ENCODE data around the gene SYT1. TPM values are rescaled to one million over a fixed set of nuclear protein-coding genes. Genes with fewer than 3 reads are reported as not detected.
A peak's percentile ranks its signal among the peaks of the same experiment; 100 is the strongest.

Gene SYT1
- total RNA-seq, 1 experiment from 2014 or later = 15.8 TPM

- no peak overlapping the region for H4K5ac ChIP-seq (ENCODE audit: insufficient read length, low read depth, low read length)
- H3K56ac ChIP-seq (ENCODE audit: insufficient read length, low read depth, low read length) = no peak overlapping the region
- Mint-ChIP-seq H3K9me3 (no peaks in the 10 kb centered on the region), H3K36me3 (ENCODE audit: insufficient read depth in 1 of 3, low read depth in 3 of 3) (no peaks in the 10 kb centered on the region; a peak in 1 of 7 replicates), H3K4me3 (peak overlapping the region in 1 of 2 experiments; percentile 66; a peak in 3 of 5 replicates), H3K27ac (peak overlapping the region; percentile 2 to 46 (median 19); a peak in 5 of 7 replicates), H3K4me1 (peaks cover 46% of the 10 kb centered on the region in 2 experiments), H3K27me3 (ENCODE audit: low read depth) (no peaks in the 10 kb centered on the region; the same call in 1 of the 2 replicates)
- no peaks in the 10 kb centered on the region for H3K79me1 ChIP-seq (ENCODE audit: insufficient read depth, low read depth, low read length, poor library complexity, severe bottlenecking)
- no peak overlapping the region for H3K9ac ChIP-seq (ENCODE audit: extremely low read depth, insufficient read length, low read length)
- H3K18ac ChIP-seq (ENCODE audit: insufficient read length, low read depth, low read length) = no peak overlapping the region
- TF ChIP-seq, protein P1, sequence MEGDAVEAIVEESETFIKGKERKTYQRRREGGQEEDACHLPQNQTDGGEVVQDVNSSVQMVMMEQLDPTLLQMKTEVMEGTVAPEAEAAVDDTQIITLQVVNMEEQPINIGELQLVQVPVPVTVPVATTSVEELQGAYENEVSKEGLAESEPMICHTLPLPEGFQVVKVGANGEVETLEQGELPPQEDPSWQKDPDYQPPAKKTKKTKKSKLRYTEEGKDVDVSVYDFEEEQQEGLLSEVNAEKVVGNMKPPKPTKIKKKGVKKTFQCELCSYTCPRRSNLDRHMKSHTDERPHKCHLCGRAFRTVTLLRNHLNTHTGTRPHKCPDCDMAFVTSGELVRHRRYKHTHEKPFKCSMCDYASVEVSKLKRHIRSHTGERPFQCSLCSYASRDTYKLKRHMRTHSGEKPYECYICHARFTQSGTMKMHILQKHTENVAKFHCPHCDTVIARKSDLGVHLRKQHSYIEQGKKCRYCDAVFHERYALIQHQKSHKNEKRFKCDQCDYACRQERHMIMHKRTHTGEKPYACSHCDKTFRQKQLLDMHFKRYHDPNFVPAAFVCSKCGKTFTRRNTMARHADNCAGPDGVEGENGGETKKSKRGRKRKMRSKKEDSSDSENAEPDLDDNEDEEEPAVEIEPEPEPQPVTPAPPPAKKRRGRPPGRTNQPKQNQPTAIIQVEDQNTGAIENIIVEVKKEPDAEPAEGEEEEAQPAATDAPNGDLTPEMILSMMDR (conservative IDR thresholded peaks at IDR 0.05) = no peak
- no peaks in the 10 kb centered on the region for H3K27me3 ChIP-seq (ENCODE audit: insufficient read depth, low read length)
- WGBS (ENCODE audit: extremely low coverage, insufficient read length, low lambda C conversion rate) = no CpG with 5 or more reads among the region's 11 CpGs
- no peak overlapping the region for H4K8ac ChIP-seq (replicated peaks; ENCODE audit: insufficient read length, low read depth, low read length)
- no peak overlapping the region for H2BK12ac ChIP-seq (ENCODE audit: insufficient read length, low read depth, low read length)
- no peak overlapping the region for H2BK5ac ChIP-seq (ENCODE audit: insufficient read length, low read length)
- no peak overlapping the region for H3K23ac ChIP-seq (ENCODE audit: insufficient read length, low read depth, low read length)
- no peaks in the 10 kb centered on the region for H3K23me2 ChIP-seq (ENCODE audit: insufficient read length, low read depth, low read length, poor library complexity, severe bottlenecking)
- H3K79me2 ChIP-seq (ENCODE audit: insufficient read depth, low read length) = no peaks in the 10 kb centered on the region
- no peak overlapping the region for H3T11ph ChIP-seq (ENCODE audit: low read length)
- H2AK5ac ChIP-seq (ENCODE audit: insufficient read length, low read length) = no peak overlapping the region
- no peaks in the 10 kb centered on the region for H4K20me1 ChIP-seq (ENCODE audit: control insufficient read depth, insufficient read depth, insufficient read length)
- DNase-seq = no peak
- no peak overlapping the region for H3K27ac ChIP-seq (ENCODE audit: insufficient read length, low read depth, low read length)
- peaks cover 20% of the 10 kb centered on the region for H3K4me1 ChIP-seq (ENCODE audit: insufficient read depth, low read length)
- no peak overlapping the region for H3K4ac ChIP-seq (ENCODE audit: low read depth, low read length)
- no peak overlapping the region for H2BK15ac ChIP-seq (ENCODE audit: low read depth, low read length)
- H2AFZ ChIP-seq (ENCODE audit: low read length) = no peak overlapping the region
- H3K14ac ChIP-seq (ENCODE audit: insufficient read depth, low read length) = no peak overlapping the region
- no peak overlapping the region for H3K4me2 ChIP-seq (ENCODE audit: insufficient read depth, insufficient read length, low read length)
- no peak overlapping the region for H4K91ac ChIP-seq (ENCODE audit: insufficient read length, low read depth, low read length)
- no peaks in the 10 kb centered on the region for H3K9me3 ChIP-seq (ENCODE audit: control insufficient read depth, low read depth, low read length)
- no peak overlapping the region for H2BK120ac ChIP-seq (ENCODE audit: low read depth, low read length, poor library complexity, severe bottlenecking)
- no peak overlapping the region for H2BK20ac ChIP-seq (ENCODE audit: low read depth, low read length, poor library complexity, severe bottlenecking)
These were observed 517.0 kb downstream of the SYT1 start for GRCh38 chr12:79381248-79382208.

Measured in H9 (cell line).